K562 (cell line): Measurements from ENCODE around the gene SPOCK2. TPM values are rescaled to one million over a fixed set of nuclear protein-coding genes. Genes with fewer than 3 reads are reported as not detected.

ENCODE experiments used
- ATAC-seq: fragments of 200-7000 bp; cut with Tn5 transposase; 3 replicates; pipeline ENCODE4 v1.9.1; 2020; ENCODE audit warnings: moderate library complexity
- BruUV-seq: library from RNA; stranded (reverse); fragments of 400-500 nt; replicated peaks from 2 replicates; lab custom pipeline; 2021; lab: Mats Ljungman, UMichigan
- CTCF ChIA-PET: fragments of 300-600 bp; formaldehyde crosslinking; extraction: SDS; loops from one replicate; lab custom pipeline; 2021; ENCODE audit warnings: low intra/inter-chr PET ratio; lab: Yijun Ruan, JAX
- POLR2A ChIA-PET: fragments of 300-600, 350-650 bp; sonication (Branson Sonifier 250); formaldehyde crosslinking; extraction: SDS; loops from one replicate; lab custom pipeline; 2021; ENCODE audit warnings: antibody characterized with exemption, inconsistent platforms; lab: Yijun Ruan, JAX
- DNase-seq, 4 experiments: peaks; one replicate each; pipeline versions ENCODE4 v3.0.0 to v3.0.0-alpha.2; 2011 to 2018; ENCODE audit warnings: low spot score in 3 of 4, mixed read lengths in 3 of 4; ENCODE audit errors: extremely low read depth in 1 of 4
- FAIRE-seq: peaks from 2 replicates; lab custom pipeline; 2011; peaks lifted over from hg19 to GRCh38; lab: Jason Lieb, UNC
- H2AFZ ChIP-seq: 2 replicates; pipeline ENCODE4 v1.6.0; 2011; ENCODE audit warnings: low read depth, low read length, control low read depth, inconsistent platforms
- H3K27ac ChIP-seq: fragments of 200-600 bp; 3 replicates; pipeline ENCODE4 v1.8.0; 2011; ENCODE audit warnings: low read depth, mild to moderate bottlenecking, control low read depth, inconsistent platforms, low read length, moderate library complexity, mixed read lengths; ENCODE audit errors: extremely low read depth
- H3K27me3 ChIP-seq, 2 experiments: fragments of 300-600 bp in 1 of 2; 2 replicates in 1 of 2; 3 replicates in 1 of 2; pipeline versions ENCODE4 v1.6.0 to v1.8.0; 2011; ENCODE audit warnings: inconsistent platforms in 2 of 2, low read length in 2 of 2, mild to moderate bottlenecking in 1 of 2, mixed read lengths in 1 of 2, moderate library complexity in 1 of 2; ENCODE audit not compliant: control insufficient read depth in 2 of 2, insufficient read depth in 2 of 2
- H3K36me3 ChIP-seq: fragments of 300-600 bp; 3 replicates; pipeline ENCODE4 v1.8.0; 2011; ENCODE audit warnings: mild to moderate bottlenecking, low read length, inconsistent platforms; ENCODE audit not compliant: control insufficient read depth, insufficient read depth
- H3K4me1 ChIP-seq, 2 experiments: fragments of 200-600 bp in 1 of 2; replicated peaks in 1 of 2; 2 replicates in 1 of 2; 3 replicates in 1 of 2; pipeline versions ENCODE4 v1.5.1 to v1.8.0; 2011; ENCODE audit warnings: inconsistent platforms in 2 of 2, low read length in 2 of 2, mild to moderate bottlenecking in 1 of 2, mixed read lengths in 1 of 2, moderate library complexity in 1 of 2; ENCODE audit not compliant: control insufficient read depth in 2 of 2, insufficient read depth in 2 of 2
- H3K4me2 ChIP-seq: 2 replicates; pipeline ENCODE4 v1.6.1; 2011; ENCODE audit warnings: low read length, control low read depth, inconsistent platforms, mixed read lengths; ENCODE audit not compliant: insufficient read depth
- H3K4me3 ChIP-seq: fragments of 200-600 bp; sonication (generic), shearing (Covaris generic); 2 replicates; pipeline ENCODE4 v1.5.1; 2016; ENCODE audit warnings: control low read depth, inconsistent platforms
- H3K79me2 ChIP-seq: fragments of 200-600 bp; 3 replicates; pipeline ENCODE4 v1.8.0; 2011; ENCODE audit warnings: low read length, inconsistent platforms; ENCODE audit not compliant: control insufficient read depth, insufficient read depth
- H3K9ac ChIP-seq, 2 experiments: 2 replicates each; pipeline versions ENCODE4 v1.6.0 to v1.6.1; 2011; ENCODE audit warnings: low read depth in 2 of 2, low read length in 2 of 2, control low read depth in 1 of 2, inconsistent platforms in 1 of 2, mild to moderate bottlenecking in 1 of 2, mixed read lengths in 1 of 2; ENCODE audit not compliant: insufficient read depth in 1 of 2
- H3K9me1 ChIP-seq: one replicate; pipeline ENCODE4 v1.6.0; 2011; ENCODE audit warnings: inconsistent platforms, mild to moderate bottlenecking, low read length, moderate library complexity; ENCODE audit not compliant: control insufficient read depth, insufficient read depth
- H3K9me3 ChIP-seq: replicated peaks from 2 replicates; pipeline ENCODE4 v1.5.1; 2011; ENCODE audit warnings: low read depth, low read length, inconsistent platforms; ENCODE audit not compliant: control insufficient read depth, insufficient read depth
- H4K20me1 ChIP-seq: replicated peaks from 2 replicates; pipeline ENCODE4 v1.6.1; 2011; ENCODE audit warnings: low read length, inconsistent platforms, mixed read lengths; ENCODE audit not compliant: control insufficient read depth, insufficient read depth
- ARID1B ChIP-seq: fragments of 450-650 bp; IDR thresholded peaks from 2 replicates; pipeline ENCODE4 v1.6.1; 2016; ENCODE audit warnings: antibody characterized with exemption, mild to moderate bottlenecking, inconsistent platforms
- ARID2 ChIP-seq: fragments of 450-650 bp; IDR thresholded peaks from 2 replicates; pipeline ENCODE4 v1.6.1; 2017; ENCODE audit warnings: antibody characterized with exemption, mild to moderate bottlenecking
- CHCHD3 ChIP-seq: fragments of 250-450 bp; sonication (Bioruptor Pico); IDR thresholded peaks from 2 replicates; pipeline ENCODE4 v2.1.2; 2022; ENCODE audit warnings: mild to moderate bottlenecking
- ILF3 ChIP-seq: fragments of 450-650 bp; IDR thresholded peaks from 2 replicates; pipeline ENCODE4 v1.6.1; 2018; ENCODE audit warnings: antibody characterized with exemption, mild to moderate bottlenecking, moderate library complexity, borderline replicate concordance
- RFX1 ChIP-seq: fragments of 450-650 bp; IDR thresholded peaks from 2 replicates; pipeline ENCODE4 v1.6.1; 2016; ENCODE audit warnings: mild to moderate bottlenecking, moderate library complexity
- SMAD4 ChIP-seq: fragments of 250-450 bp; sonication (Bioruptor Pico); conservative IDR thresholded peaks from 2 replicates; pipeline ENCODE4 v1.8.0; 2021; ENCODE audit warnings: inconsistent platforms, mild to moderate bottlenecking, moderate library complexity
- SOX6 ChIP-seq: fragments of 450-650 bp; IDR thresholded peaks from 2 replicates; pipeline ENCODE4 v1.6.1; 2014; ENCODE audit warnings: mild to moderate bottlenecking
- ZKSCAN3 ChIP-seq: fragments of 250-450 bp; sonication (Bioruptor Pico); IDR thresholded peaks from 2 replicates; pipeline ENCODE4 v1.4.0; 2020
- ZNF146 ChIP-seq: IDR thresholded peaks from one replicate; pipeline ENCODE4 v1.6.1; 2018; ENCODE audit warnings: missing compliant biosample characterization; ENCODE audit not compliant: unreplicated experiment
- ZNF263 ChIP-seq: sonication (generic); formaldehyde crosslinking; IDR thresholded peaks from 2 replicates; pipeline ENCODE4 v1.8.0; 2022; ENCODE audit warnings: mild to moderate bottlenecking, missing genetic modification reagents, borderline replicate concordance
- ZNF668 ChIP-seq: fragments of 250-450 bp; sonication (Bioruptor Pico); IDR thresholded peaks from 2 replicates; pipeline ENCODE4 v1.8.0; 2022; ENCODE audit warnings: mild to moderate bottlenecking, inconsistent platforms
- ZNF79 ChIP-seq: fragments of 250-450 bp; sonication (Bioruptor Pico); IDR thresholded peaks from 2 replicates; pipeline ENCODE4 v1.4.0; 2020; ENCODE audit warnings: low read depth, mild to moderate bottlenecking, moderate library complexity
- WGBS: fragments of 100-300 bp; shearing (Covaris generic); methylation state at CpG from one replicate; pipeline ENCODE4 v1.1.6; 2016; ENCODE audit warnings: low coverage, mixed read lengths; ENCODE audit not compliant: insufficient coverage; ENCODE audit errors: missing lambda C conversion rate; 5-methylcytosine and 5-hydroxymethylcytosine counted together
- in situ Hi-C: fragments of 300-500 bp; cut with MboI; formaldehyde crosslinking; loops from 4 replicates; pipeline ENCODE4 v1.15.0; 2018; ENCODE audit warnings: inconsistent platforms, mixed read lengths
- intact Hi-C: fragments of 100-400 bp; cut with micrococcal nuclease; formaldehyde crosslinking; loops from 2 replicates; pipeline ENCODE4 v1.14.2; 2022
- polyA plus RNA-seq, 8 experiments: library from polyadenylated mRNA; depleted of rRNA in 4 of 8; stranded (reverse) in 5 of 8; unstranded in 3 of 8; fragments of >200 nt; fragmentation: Nextera tagmentation in 2 of 8; fragmentation: Illumina TruSeq in 1 of 8; extraction: Ambion mirVana in 2 of 8; extraction: Trizol in 1 of 8; gene quantifications; 2 replicates each; pipeline versions ENCODE4 v1.2.1 to v1.2.3, GENCODE V29; 2011 to 2014; ENCODE audit warnings: inconsistent platforms in 1 of 8, missing spikeins in 1 of 8
- total RNA-seq, 7 experiments: library from RNA; depleted of rRNA in 6 of 7; stranded (reverse); fragments of >200 nt in 6 of 7; fragmentation: Illumina TruSeq in 2 of 7; extraction: Trizol in 2 of 7; gene quantifications; 2 replicates each; pipeline versions ENCODE4 v1.2.1 to v1.2.3, GENCODE V29; 2011 to 2021; ENCODE audit warnings: low replicate concordance in 1 of 7
- TF ChIP-seq, protein P1 (sequence below): fragments of 250-450 bp; sonication (Bioruptor Pico); IDR thresholded peaks from 2 replicates; pipeline ENCODE4 v1.4.0; 2020; ENCODE audit warnings: mild to moderate bottlenecking
- TF ChIP-seq, protein P2 (sequence below), 2 experiments: fragments of 250-450 bp in 1 of 2; fragments of 450-650 bp in 1 of 2; sonication (Bioruptor Pico) in 1 of 2; IDR thresholded peaks; 2 replicates each; pipeline versions ENCODE4 v1.6.1 to v1.8.0; 2016 to 2021; ENCODE audit warnings: mild to moderate bottlenecking in 2 of 2, moderate library complexity in 2 of 2, missing compliant biosample characterization in 1 of 2, missing genetic modification characterization in 1 of 2
- TF ChIP-seq, protein P3 (sequence below): fragments of 450-650 bp; formaldehyde crosslinking; conservative IDR thresholded peaks from 2 replicates; pipeline ENCODE4 v1.4.0; 2022; ENCODE audit warnings: mild to moderate bottlenecking, missing genetic modification characterization
- TF ChIP-seq, protein P4 (sequence below): fragments of 450-650 bp; IDR thresholded peaks from 2 replicates; pipeline ENCODE4 v1.6.1; 2016; ENCODE audit warnings: antibody characterized with exemption
- TF ChIP-seq, protein P5 (sequence below): sonication (generic); formaldehyde crosslinking; IDR thresholded peaks from 2 replicates; pipeline ENCODE4 v1.8.0; 2022; ENCODE audit warnings: mild to moderate bottlenecking, missing genetic modification reagents

SPOCK2 gene
- total and polyA plus RNA-seq, 9 of the 15 experiments (the other 6 are each of a cell fraction or from before 2014, with no cell fraction given): 0.04 to 0.86 (median 0.11) TPM; not detected in 2

DNA sequence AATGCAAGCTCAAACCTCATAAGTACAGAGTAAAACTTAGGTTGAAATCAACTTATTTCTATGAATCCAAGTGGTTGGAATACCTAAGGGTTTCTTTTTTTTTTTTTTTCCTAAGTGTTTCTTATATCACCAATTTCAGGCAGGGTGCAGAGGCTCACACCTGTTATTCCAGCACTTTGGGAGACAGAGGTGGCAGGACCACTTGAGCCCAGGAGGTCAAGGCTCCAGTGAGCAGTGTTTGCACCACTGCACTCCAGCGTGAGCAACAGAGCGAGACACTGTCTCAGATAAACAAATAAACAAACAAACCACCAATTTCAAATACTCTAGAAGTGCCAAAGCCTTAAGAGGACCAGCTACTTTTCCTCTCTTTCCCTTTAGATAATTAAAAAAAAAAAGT, 39.2 kb upstream of the SPOCK2 start:
- POLR2A ChIA-PET: interaction anchor here (0.6 to 2.6 kb wide), 7 partner anchors 8 to 194 kb away, joined by 3 to 22 read pairs (median 5); partner anchors contain the start of gene DDIT4
- H3K9me1 ChIP-seq: no peaks in the 10 kb centered on the region
- DNase-seq (no peak), FAIRE-seq (no peak), ATAC-seq (no peak)
- H4K20me1 ChIP-seq: no peaks in the 10 kb centered on the region
- no peak overlapping the region for H3K4me3 ChIP-seq
- H3K4me1 ChIP-seq: peaks cover 0 to 5% of the 10 kb centered on the region in 2 experiments; a peak in 1 of 5 replicates
- H3K9ac ChIP-seq: no peak overlapping the region
- no peaks in the 10 kb centered on the region for H3K27me3 ChIP-seq
- no peak overlapping the region for H3K27ac ChIP-seq
- no TSS peak for BruUV-seq
- no peak overlapping the region for H2AFZ ChIP-seq
- H3K4me2 ChIP-seq: no peak overlapping the region
- in situ Hi-C loops: no loop called here
- H3K9me3 ChIP-seq: no peaks in the 10 kb centered on the region
- WGBS: 93% methylated on average over 2 of the region's 2 CpGs
- CTCF ChIA-PET: interaction anchor here (1.0 kb wide), 1 partner anchor 95 kb away, joined by 3 read pairs; no protein-coding TSS in a partner anchor
- H3K36me3 ChIP-seq: peaks cover 3% of the 10 kb centered on the region; the same call in 1 of the 3 replicates
- no peaks in the 10 kb centered on the region for H3K79me2 ChIP-seq
- intact Hi-C loops: loop anchor here (2.0 kb wide), 2 partner anchors 95 to 145 kb away; partner anchors contain the start of gene DDIT4
- TF ChIP-seq ZKSCAN3 (CRISPR knock-in tag) (no peak), SMAD4 (CRISPR knock-in tag) (no peak), SOX6 (no peak), ZNF263 (CRISPR knock-in tag) (no peak), ARID2 (no peak), ILF3 (no peak), ZNF146 (CRISPR knock-in tag) (no peak), ZNF668 (CRISPR knock-in tag) (no peak), RFX1 (no peak), ZNF79 (CRISPR knock-in tag) (no peak), CHCHD3 (CRISPR knock-in tag) (no peak), ARID1B (no peak)
- TF ChIP-seq, protein P1, sequence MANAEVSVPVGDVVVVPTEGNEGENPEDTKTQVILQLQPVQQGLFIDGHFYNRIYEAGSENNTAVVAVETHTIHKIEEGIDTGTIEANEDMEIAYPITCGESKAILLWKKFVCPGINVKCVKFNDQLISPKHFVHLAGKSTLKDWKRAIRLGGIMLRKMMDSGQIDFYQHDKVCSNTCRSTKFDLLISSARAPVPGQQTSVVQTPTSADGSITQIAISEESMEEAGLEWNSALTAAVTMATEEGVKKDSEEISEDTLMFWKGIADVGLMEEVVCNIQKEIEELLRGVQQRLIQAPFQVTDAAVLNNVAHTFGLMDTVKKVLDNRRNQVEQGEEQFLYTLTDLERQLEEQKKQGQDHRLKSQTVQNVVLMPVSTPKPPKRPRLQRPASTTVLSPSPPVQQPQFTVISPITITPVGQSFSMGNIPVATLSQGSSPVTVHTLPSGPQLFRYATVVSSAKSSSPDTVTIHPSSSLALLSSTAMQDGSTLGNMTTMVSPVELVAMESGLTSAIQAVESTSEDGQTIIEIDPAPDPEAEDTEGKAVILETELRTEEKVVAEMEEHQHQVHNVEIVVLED (CRISPR knock-in tag): no peak
- TF ChIP-seq, protein P2, sequence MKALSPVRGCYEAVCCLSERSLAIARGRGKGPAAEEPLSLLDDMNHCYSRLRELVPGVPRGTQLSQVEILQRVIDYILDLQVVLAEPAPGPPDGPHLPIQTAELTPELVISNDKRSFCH (CRISPR knock-in tag; IDR thresholded peaks at IDR 0.05): no peak
- TF ChIP-seq, protein P2 (tag; IDR thresholded peaks at IDR 0.05): no peak
- TF ChIP-seq, protein P3, sequence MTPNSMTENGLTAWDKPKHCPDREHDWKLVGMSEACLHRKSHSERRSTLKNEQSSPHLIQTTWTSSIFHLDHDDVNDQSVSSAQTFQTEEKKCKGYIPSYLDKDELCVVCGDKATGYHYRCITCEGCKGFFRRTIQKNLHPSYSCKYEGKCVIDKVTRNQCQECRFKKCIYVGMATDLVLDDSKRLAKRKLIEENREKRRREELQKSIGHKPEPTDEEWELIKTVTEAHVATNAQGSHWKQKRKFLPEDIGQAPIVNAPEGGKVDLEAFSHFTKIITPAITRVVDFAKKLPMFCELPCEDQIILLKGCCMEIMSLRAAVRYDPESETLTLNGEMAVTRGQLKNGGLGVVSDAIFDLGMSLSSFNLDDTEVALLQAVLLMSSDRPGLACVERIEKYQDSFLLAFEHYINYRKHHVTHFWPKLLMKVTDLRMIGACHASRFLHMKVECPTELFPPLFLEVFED (CRISPR knock-in tag): no peak
- TF ChIP-seq, protein P4, sequence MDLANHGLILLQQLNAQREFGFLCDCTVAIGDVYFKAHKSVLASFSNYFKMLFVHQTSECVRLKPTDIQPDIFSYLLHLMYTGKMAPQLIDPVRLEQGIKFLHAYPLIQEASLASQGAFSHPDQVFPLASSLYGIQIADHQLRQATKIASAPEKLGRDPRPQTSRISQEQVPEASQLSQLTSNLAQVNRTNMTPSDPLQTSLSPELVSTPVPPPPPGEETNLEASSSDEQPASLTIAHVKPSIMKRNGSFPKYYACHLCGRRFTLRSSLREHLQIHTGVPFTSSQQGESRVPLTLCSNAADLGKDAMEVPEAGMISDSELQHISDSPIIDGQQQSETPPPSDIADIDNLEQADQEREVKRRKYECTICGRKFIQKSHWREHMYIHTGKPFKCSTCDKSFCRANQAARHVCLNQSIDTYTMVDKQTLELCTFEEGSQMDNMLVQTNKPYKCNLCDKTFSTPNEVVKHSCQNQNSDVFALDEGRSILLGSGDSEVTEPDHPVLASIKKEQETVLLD: no peak
- TF ChIP-seq, protein P5, sequence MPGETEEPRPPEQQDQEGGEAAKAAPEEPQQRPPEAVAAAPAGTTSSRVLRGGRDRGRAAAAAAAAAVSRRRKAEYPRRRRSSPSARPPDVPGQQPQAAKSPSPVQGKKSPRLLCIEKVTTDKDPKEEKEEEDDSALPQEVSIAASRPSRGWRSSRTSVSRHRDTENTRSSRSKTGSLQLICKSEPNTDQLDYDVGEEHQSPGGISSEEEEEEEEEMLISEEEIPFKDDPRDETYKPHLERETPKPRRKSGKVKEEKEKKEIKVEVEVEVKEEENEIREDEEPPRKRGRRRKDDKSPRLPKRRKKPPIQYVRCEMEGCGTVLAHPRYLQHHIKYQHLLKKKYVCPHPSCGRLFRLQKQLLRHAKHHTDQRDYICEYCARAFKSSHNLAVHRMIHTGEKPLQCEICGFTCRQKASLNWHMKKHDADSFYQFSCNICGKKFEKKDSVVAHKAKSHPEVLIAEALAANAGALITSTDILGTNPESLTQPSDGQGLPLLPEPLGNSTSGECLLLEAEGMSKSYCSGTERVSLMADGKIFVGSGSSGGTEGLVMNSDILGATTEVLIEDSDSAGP (CRISPR knock-in tag): no peak
